Esophagus muscularis mucosa (tissue), 4 donors: Measurements from ENCODE around the gene HELZ2. TPM values are rescaled to one million over a fixed set of nuclear protein-coding genes. Genes with fewer than 3 reads are reported as not detected.

ENCODE experiments used
- DNase-seq: peaks from one replicate; pipeline ENCODE4 v3.0.0-alpha.2; 2017; ENCODE audit errors: extremely low spot score
- H3K27ac ChIP-seq, 4 donors: fragments of 200-600 bp; sonication (generic); replicated peaks in 1 of 4; 1 replicate in 3 of 4; 2 replicates in 1 of 4; pipeline ENCODE4 v1.5.1; 2016 to 2019; ENCODE audit warnings: mild to moderate bottlenecking in 1 of 4
- H3K27me3 ChIP-seq, 4 donors: fragments of 200-600 bp; sonication (generic); one replicate each; pipeline versions ENCODE4 v1.5.1 to v1.6.0; 2016 to 2019
- H3K36me3 ChIP-seq, 4 donors: fragments of 200-600 bp; sonication (generic); one replicate each; pipeline ENCODE4 v1.5.1; 2016 to 2019
- H3K4me1 ChIP-seq, 4 donors: fragments of 200-600 bp; sonication (generic); one replicate each; pipeline ENCODE4 v1.5.1; 2016 to 2019
- H3K4me3 ChIP-seq, 4 donors: fragments of 200-600 bp; sonication (generic); 1 replicate in 2 of 4; 2 replicates in 2 of 4; pipeline ENCODE4 v1.5.1; 2016 to 2019; ENCODE audit warnings: mild to moderate bottlenecking in 4 of 4, moderate library complexity in 1 of 4
- H3K9me3 ChIP-seq, 4 donors: fragments of 200-600 bp; sonication (generic); 1 replicate in 3 of 4; 2 replicates in 1 of 4; pipeline ENCODE4 v1.5.1; 2016 to 2019
- EP300 ChIP-seq: sonication (generic); formaldehyde crosslinking; IDR thresholded peaks from one replicate; pipeline ENCODE4 v1.6.1; 2017; ENCODE audit warnings: antibody characterized with exemption
- POLR2A ChIP-seq: fragments of 450-650 bp; IDR thresholded peaks from one replicate; pipeline ENCODE4 v1.6.1; 2017; ENCODE audit warnings: antibody characterized with exemption, moderate library complexity, mild to moderate bottlenecking, low read depth
- POLR2AphosphoS5 ChIP-seq, 2 donors: sonication (generic); formaldehyde crosslinking; IDR thresholded peaks; one replicate each; pipeline ENCODE4 v1.6.1; 2017; ENCODE audit warnings: antibody characterized with exemption in 2 of 2
- WGBS: methylation state at CpG from one replicate; pipeline ENCODE4 v1.1.5; 2018; 5-methylcytosine and 5-hydroxymethylcytosine counted together
- intact Hi-C: fragments of 100-400 bp; cut with DNase I; formaldehyde crosslinking; loops from one replicate; pipeline ENCODE4 v1.15.1; 2023
- total RNA-seq, 4 donors: library from RNA; depleted of rRNA; stranded (reverse); fragments of >200 nt; gene quantifications; one replicate each; pipeline versions ENCODE4 v1.1.0 to v1.2.1, GENCODE V29; 2016
- TF ChIP-seq, protein P1 (sequence below), 3 experiments: fragments of 200-600 bp in 2 of 3; fragments of 450-650 bp in 1 of 3; sonication (generic) in 2 of 3; IDR thresholded peaks; one replicate each; pipeline ENCODE4 v1.5.1; 2017 to 2019; ENCODE audit warnings: antibody characterized with exemption in 3 of 3, mild to moderate bottlenecking in 2 of 3, moderate library complexity in 1 of 3

The HELZ2 gene
- total RNA-seq, 4 donors from 2014 or later: 19.5 to 36.9 (median 30.3) TPM

DNA sequence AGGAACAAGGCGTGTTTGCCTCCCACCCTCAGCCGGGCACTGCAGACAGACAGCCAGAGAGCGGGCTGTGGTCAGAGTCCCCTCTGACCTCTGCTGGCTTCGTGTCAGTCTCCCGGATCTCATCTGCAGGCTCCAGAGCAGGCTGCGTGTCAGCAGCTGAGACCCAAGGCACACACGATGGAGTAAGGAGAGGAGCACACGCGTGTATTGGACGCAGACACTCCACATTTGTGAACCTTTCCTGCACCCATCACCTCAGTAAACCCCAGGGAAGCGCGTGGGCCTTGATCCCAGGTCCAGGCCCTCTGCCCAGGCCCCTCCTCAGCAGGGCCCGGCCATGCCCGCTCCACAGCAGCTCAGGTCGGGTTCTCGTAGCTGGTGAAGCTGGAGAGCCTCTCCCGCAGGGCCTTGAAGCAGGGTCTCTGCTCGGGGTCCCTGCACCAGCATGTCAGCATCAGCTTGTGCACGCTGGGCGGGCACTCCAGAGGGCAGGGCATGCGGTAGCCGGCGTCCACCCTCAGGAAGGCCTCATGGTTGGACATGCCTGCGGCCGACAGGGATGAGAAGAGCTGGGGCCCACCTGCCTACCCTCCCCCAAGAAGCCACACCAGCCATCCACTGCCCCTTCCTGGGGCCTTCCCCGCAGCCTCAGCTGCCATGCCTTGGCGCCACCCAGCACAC is 44.7 kb downstream of the HELZ2 start:
- no peak overlapping the region for H3K27ac ChIP-seq
- no peaks in the 10 kb centered on the region for H3K9me3 ChIP-seq
- intact Hi-C loops: no loop called here
- WGBS: 81% methylated on average over 23 of the region's 27 CpGs
- H3K36me3 ChIP-seq: no peaks in the 10 kb centered on the region
- TF ChIP-seq POLR2A (no peak), POLR2AphosphoS5 (IDR thresholded peaks at IDR 0.05) (no peak), EP300 (no peak)
- TF ChIP-seq, protein P1, sequence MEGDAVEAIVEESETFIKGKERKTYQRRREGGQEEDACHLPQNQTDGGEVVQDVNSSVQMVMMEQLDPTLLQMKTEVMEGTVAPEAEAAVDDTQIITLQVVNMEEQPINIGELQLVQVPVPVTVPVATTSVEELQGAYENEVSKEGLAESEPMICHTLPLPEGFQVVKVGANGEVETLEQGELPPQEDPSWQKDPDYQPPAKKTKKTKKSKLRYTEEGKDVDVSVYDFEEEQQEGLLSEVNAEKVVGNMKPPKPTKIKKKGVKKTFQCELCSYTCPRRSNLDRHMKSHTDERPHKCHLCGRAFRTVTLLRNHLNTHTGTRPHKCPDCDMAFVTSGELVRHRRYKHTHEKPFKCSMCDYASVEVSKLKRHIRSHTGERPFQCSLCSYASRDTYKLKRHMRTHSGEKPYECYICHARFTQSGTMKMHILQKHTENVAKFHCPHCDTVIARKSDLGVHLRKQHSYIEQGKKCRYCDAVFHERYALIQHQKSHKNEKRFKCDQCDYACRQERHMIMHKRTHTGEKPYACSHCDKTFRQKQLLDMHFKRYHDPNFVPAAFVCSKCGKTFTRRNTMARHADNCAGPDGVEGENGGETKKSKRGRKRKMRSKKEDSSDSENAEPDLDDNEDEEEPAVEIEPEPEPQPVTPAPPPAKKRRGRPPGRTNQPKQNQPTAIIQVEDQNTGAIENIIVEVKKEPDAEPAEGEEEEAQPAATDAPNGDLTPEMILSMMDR (IDR thresholded peaks at IDR 0.05): no peak
- H3K4me1 ChIP-seq: no peaks in the 10 kb centered on the region
- H3K4me3 ChIP-seq: no peak overlapping the region
- H3K27me3 ChIP-seq: peaks cover 0 to 39% (median 4%) of the 10 kb centered on the region in 4 donors
- no peak for DNase-seq

DNA sequence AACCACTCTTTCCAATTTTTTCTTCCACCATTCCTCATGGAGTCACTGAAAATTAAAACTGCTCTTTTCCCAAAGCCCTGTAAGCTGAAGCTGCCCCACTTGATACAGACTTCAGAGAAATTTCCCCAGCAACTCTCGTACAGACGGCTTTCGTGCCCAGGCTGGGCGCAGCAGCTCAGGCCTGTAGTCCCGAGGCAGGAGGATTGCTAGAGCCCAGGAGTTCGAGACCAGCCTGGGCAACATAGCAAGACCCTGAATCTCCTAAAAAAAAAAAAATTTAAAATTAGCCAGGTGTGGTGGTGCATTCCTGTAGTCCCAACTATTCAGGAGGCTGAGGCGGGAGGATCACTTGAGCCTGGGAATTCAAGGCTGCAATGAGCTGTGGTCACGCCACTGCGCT is 46.9 kb downstream of the HELZ2 start:
- H3K27ac ChIP-seq: no peak overlapping the region
- H3K36me3 ChIP-seq: peaks cover 0 to 17% (median 8%) of the 10 kb centered on the region in 4 donors
- intact Hi-C loops: no loop called here
- peaks cover 0 to 18% (median 0%) of the 10 kb centered on the region in 4 donors for H3K27me3 ChIP-seq
- 86% methylated on average over 9 of the region's 9 CpGs for WGBS
- no peak for TF ChIP-seq POLR2A
- TF ChIP-seq, protein P1 (IDR thresholded peaks at IDR 0.05): no peak
- no peak for TF ChIP-seq EP300
- no peak for TF ChIP-seq POLR2AphosphoS5 (IDR thresholded peaks at IDR 0.05)
- H3K4me3 ChIP-seq: no peak overlapping the region
- no peaks in the 10 kb centered on the region for H3K9me3 ChIP-seq
- peaks cover 8 to 14% (median 9%) of the 10 kb centered on the region in 4 donors for H3K4me1 ChIP-seq
- DNase-seq: no peak

DNA sequence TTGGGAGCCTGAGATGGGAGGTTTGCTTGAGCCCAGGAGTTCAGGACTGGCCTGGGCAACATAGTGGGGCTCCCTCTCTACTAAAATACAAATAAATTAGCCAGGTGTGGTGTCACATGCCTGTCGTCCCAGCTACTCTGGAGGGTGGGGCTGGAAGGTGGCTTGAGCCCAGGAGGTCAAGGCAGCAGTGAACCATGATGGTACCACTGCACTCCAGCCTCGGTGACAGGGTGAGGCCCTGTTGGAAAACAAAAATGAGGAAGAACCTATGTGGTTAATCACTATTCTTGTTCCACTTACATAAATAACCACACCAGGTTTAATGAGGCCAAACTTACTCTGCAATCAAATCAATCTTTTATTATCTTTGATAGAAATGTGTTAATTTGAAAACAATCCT is 48.1 kb downstream of the HELZ2 start:
- peaks cover 0 to 11% (median 0%) of the 10 kb centered on the region in 4 donors for H3K27me3 ChIP-seq
- H3K4me1 ChIP-seq: peaks cover 20 to 25% (median 20%) of the 10 kb centered on the region in 4 donors
- intact Hi-C loops: no loop called here
- H3K4me3 ChIP-seq: no peak overlapping the region
- H3K36me3 ChIP-seq: peaks cover 0 to 21% (median 9%) of the 10 kb centered on the region in 4 donors
- H3K9me3 ChIP-seq: no peaks in the 10 kb centered on the region
- no peak for DNase-seq
- 17% methylated on average over 2 of the region's 2 CpGs for WGBS
- TF ChIP-seq POLR2AphosphoS5 (IDR thresholded peaks at IDR 0.05) (no peak), EP300 (no peak), POLR2A (no peak)
- TF ChIP-seq, protein P1 (IDR thresholded peaks at IDR 0.05): no peak
- no peak overlapping the region for H3K27ac ChIP-seq

DNA sequence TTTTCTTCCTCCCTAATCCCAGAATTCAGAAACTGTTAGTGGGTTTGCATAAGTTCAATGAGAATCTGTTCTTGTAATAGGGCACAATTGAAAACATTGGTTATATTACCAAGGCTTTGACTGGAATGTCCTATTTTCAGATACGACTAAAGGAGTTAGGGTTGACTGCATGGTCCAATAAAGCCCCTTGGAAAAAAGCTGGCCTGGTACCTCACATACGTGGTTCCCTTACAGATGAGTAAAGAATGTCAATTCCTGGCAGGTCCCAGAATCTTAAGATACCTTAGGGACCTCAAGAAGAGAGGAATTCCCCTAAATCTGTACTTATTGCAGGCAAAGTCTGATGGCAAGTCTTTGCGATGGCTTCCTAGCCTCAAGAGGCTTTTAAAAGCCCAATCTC is 48.9 kb downstream of the HELZ2 start:
- H3K4me3 ChIP-seq: no peak overlapping the region

More for the DNA sequence above, 48.9 kb downstream of the HELZ2 start:
- H3K27ac ChIP-seq: no peak overlapping the region
- H3K9me3 ChIP-seq: no peaks in the 10 kb centered on the region
- WGBS: 64% methylated on average over 3 of the region's 3 CpGs
- intact Hi-C loops: no loop called here
- H3K4me1 ChIP-seq: peaks cover 20 to 26% (median 21%) of the 10 kb centered on the region in 4 donors
- H3K27me3 ChIP-seq: peaks cover 0 to 4% (median 0%) of the 10 kb centered on the region in 4 donors
- TF ChIP-seq POLR2A (no peak), POLR2AphosphoS5 (IDR thresholded peaks at IDR 0.05) (no peak), EP300 (no peak)
- TF ChIP-seq, protein P1 (IDR thresholded peaks at IDR 0.05): no peak
- no peak for DNase-seq
- H3K36me3 ChIP-seq: peaks cover 0 to 21% (median 9%) of the 10 kb centered on the region in 4 donors

Other genes with a start within 250 kb of the HELZ2 start
- not detected for gene CHRNA4, start 212.9 kb downstream of the HELZ2 start, total RNA-seq
- gene KCNQ2, start 101.6 kb downstream of the HELZ2 start, total RNA-seq: 1 to 10 TPM in 1 of 4 donors, under 1 TPM in 2, not detected in 1; 0.11 to 1.6 (median 0.50) TPM
- 10 to 100 TPM in 1 of 4 donors, 1 to 10 TPM in 3; 1.7 to 17.8 (median 7.4) TPM for gene EEF1A2, start 75.2 kb downstream of the HELZ2 start, total RNA-seq
- 100 to 1,000 TPM; 150 to 291 (median 270) TPM for gene PPDPF, start 53.5 kb downstream of the HELZ2 start, total RNA-seq
- gene PTK6, start 36.9 kb downstream of the HELZ2 start, total RNA-seq: 1 to 10 TPM in 1 of 4 donors, under 1 TPM in 3; 0.06 to 1.2 (median 0.23) TPM
- gene SRMS, start 26.5 kb downstream of the HELZ2 start, total RNA-seq: not detected
- gene FNDC11, start 20.1 kb downstream of the HELZ2 start, total RNA-seq: under 1 TPM; 0.23 to 0.83 (median 0.44) TPM
- 10 to 100 TPM; 11.1 to 19.1 (median 14.0) TPM for gene GMEB2, start 52.9 kb upstream of the HELZ2 start, total RNA-seq
- 10 to 100 TPM; 13.3 to 47.4 (median 28.9) TPM for gene STMN3, start 79.2 kb upstream of the HELZ2 start, total RNA-seq
- 10 to 100 TPM in 2 of 4 donors, 1 to 10 TPM in 2; 8.4 to 13.4 (median 9.6) TPM for gene RTEL1, start 84.1 kb upstream of the HELZ2 start, total RNA-seq
- 10 to 100 TPM in 3 of 4 donors, 1 to 10 TPM in 1; 5.0 to 67.8 (median 26.5) TPM for gene TNFRSF6B, start 122.4 kb upstream of the HELZ2 start, total RNA-seq
- gene ARFRP1, start 133.7 kb upstream of the HELZ2 start, total RNA-seq: 10 to 100 TPM; 34.1 to 46.5 (median 44.6) TPM
- gene ZGPAT, start 133.8 kb upstream of the HELZ2 start, total RNA-seq: 10 to 100 TPM; 22.5 to 38.9 (median 28.6) TPM
- 10 to 100 TPM in 2 of 4 donors, 1 to 10 TPM in 2; 9.4 to 15.4 (median 10.9) TPM for gene LIME1, start 162.4 kb upstream of the HELZ2 start, total RNA-seq
- 10 to 100 TPM; 41.4 to 67.1 (median 52.7) TPM for gene SLC2A4RG, start 165.5 kb upstream of the HELZ2 start, total RNA-seq